Kidney glomerular epithelial cell (primary cell): ENCODE data around the gene GABBR2.

Experiments
- DNase-seq: peaks from one replicate; lab custom pipeline; 2025; lab: John Stamatoyannopoulos, UW

Gene GABBR2

DNA sequence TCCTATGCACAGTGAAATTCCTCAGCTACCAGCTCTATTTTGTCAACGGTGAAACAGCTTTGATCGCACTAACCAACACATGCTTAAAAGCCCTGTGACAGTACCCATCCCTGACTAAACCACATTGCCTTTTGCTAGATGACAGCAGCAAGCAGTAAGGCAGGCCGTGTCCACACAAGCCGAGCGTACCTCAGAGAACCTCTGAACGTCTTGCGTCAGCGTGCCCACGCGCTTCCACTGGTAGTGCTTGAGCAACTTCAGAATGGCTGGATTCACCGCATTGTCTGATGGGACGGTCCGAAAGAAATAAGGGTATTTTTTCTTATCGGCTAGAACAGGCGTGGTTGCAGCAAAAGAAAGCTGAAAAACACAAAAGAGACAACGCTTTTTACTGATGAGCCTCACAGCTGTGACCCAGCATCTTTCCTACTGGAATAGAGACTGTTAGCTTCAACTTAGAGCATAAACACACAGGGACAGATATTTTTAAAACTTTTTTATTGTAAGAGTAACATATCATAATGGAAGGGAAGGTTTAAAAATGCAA is 167.0 kb downstream of the GABBR2 start:
- DNase-seq, result no peak

DNA sequence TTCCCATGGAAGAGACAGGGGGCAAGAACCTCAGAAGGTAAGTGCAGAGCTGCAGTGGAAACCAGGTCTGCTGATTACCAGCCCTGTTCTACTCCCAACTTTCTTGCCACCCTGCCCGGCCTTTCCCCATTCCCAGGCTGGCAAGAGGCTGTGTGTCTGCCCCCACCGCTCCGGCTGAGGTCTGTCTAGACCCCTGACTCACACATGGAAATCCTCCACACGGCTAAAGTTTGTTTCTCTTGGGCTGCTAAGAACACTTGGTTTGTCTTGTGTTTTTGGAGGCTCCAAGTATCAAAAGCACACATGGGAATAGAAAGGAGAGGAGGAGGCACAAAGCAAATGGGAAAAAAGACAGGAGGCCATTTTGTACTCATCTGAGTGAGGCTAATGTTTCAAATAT is 168.3 kb downstream of the GABBR2 start:
- no peak for DNase-seq

DNA sequence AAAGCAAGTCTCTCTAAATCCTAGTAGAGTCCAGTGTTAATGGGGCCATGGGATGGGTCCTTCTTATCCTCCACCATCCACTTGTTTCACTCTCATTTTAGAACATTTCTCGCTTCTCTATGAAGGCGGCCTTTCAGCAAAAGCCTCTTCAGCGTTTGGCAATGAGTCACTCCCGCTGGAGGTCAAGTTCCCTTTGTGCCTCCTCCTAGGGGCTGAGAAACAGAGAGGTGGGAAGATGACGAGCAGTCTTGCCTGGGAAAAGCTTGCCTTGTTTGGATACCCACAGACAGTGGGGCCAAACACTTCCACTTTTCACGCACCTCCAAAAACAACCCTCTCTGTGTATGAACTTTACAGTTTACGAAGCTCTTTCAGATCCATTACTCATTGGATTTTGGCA is 168.8 kb downstream of the GABBR2 start:
- DNase-seq, result no peak

DNA sequence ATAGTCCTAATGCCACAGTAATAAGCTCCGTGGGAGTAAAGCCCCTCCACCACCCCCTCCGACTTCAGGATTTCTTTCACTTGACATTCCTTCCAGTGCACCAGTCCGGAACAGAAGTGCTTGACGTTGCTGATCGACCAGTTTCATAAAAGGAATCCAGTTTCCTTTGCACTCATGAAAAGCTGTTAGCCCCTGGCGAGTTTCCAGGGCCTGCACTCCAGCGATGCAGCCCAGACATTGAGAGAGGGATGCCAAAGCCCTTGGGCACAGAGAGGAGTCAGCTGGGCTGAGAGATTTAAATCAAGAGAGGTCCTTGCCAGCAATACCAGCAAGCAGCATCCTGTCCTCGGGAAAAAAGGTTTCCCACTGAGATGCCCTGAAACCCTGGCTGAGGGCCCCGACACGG is 170.1 kb downstream of the GABBR2 start:
- DNase-seq, result no peak

DNA sequence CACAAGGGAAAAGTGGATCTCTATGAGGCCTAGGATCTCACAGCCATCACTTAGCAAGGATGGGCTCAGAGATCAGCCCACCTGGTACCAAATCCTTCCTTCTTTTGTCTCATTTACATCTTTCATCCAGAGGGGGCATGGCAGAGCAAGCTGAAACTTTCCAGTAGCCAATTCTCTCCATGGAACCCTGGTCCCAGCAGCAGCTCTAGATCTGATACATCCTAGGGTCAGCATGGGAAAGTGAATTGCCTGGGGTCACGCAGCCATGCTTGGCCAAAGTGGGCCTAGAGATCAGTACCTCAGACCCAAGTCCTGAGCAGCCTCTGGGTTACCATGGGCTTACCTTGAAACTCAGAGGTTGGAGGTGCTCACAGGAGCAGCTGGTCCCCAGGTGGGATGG is 170.5 kb downstream of the GABBR2 start:
- DNase-seq, result no peak

DNA sequence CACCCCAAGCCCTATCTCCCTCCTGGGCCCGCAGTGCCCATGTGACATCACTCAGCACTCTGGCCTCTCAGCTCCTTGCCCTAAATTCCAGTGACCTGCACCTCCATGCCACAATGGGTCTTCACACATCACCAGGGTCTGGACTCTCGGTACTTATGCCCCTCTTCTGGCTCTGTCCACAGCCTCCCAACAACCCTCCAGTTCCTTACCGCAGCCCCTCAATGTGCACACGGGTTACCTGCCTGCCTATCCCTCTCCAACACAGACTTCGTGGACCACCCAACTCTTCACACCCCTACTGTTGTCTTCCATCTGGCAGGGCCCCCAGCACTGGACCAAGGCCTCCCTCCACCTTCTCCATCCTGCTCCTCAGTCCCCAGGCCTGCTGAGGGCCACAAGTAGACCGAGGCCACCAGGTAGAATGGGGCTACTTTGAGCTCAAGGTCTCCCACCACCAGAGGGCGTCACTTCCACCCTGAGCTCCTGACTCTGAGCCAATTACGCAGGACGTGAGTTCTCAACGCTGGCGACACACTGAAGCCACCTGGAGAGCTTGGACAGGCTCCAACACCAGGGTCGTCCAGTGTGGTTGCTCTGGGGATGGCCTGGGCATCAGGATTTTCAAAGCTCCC is 172.1 kb downstream of the GABBR2 start:
- no peak for DNase-seq

DNA sequence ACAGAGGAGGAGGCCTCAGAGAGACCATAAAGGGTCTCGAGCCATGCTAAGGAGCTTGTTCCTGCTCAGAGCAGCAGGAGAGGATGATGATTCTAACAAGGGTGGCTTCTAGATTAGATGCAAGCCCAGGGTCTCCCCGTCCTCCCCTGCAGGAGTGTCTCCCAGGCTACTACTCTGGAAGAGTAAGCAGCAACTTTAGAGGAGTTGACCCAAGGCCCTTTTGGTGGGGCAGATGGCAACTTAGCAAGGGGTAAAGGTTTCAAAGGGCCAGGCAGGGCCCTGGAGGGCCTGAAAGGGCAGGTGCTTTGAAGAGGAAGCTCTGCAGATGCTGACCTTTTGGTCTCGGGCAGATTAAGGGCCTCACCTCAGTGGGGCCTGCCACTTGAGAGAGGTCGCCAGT is 174.9 kb downstream of the GABBR2 start:
- DNase-seq, result no peak

DNA sequence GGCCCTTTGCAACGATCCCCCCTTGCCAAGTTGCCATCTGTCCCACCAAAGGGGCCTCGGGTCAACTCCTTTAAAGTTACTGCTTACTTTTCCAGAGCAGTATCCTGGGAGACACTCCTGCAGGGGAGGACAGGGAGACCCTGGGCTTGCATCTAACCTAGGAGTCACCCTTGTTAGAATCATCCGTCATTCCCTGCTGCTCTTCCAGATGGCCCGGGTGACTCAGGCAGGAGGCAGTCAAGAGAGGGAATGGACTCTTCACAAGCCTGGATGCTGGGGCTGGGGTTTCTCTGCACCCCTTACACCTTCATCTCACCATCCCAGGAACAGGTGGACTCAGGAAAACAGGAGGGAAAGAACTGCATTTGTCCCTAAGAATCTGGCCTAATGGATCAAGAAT is 175.6 kb downstream of the GABBR2 start:
- no peak for DNase-seq

DNA sequence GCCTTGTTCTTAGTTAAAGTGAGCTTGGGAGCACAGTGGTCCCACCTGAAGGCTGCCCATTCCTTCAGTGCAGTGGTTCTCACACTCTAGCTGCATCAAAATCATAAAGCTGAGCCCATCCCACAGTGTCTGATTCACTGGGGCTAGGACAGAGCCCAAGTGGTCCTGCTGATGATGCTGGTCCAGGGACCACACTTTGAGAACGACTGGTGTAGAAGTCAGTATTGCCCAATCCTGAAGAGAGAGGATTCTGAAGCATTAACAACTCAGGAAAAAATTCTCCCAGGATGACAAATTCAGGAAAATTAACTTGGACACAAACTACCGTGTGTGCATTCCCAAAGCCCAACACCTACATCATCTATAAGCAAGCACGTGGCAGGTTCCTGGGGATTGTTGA is 176.2 kb downstream of the GABBR2 start:
- no peak for DNase-seq

DNA sequence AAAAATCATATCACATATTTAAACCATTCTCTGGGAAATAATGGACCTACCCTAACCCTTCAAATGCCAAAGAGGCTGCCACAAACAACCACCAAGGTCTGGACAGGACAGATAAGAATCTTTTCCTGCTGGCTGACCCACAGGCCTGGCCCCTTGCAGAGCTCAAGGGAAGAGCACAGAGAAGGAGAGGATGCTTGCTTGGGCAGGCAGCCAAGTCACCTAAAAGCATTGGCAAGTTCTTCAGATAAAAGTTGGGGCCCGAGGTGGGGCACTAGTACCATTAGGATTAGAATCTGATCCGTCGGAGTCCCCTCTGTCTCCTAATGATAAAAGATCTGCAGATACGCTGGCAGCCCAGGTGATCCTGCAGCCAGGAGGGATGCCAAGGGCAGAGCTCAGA is 176.6 kb downstream of the GABBR2 start:
- no peak for DNase-seq

DNA sequence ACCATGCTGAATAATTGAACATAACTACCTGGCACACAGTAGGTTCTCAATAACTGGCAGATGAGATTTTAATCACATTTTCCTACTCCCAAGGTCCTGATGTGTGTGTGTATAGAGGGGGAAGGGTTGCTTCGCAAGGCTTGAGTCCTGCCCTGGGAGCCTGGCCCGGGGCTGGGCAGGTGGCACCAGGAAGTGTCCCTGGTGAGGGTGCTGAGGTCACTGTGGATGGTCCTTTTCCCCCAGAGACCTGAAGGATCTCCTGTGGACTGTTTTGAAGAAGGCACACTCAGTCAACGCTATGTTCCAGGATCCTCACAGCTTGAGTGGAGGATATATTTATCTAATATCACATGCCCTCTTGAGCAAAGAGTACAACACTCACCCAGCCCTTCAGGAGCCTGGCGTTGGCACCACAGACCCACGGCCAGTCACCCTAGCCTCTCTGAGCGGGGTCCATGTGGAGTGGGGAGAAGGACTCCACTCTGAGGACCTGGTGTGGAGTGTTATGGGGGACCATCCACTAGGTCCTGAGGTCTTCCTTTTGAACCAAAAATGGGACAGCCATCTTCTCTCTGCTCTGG is 177.8 kb downstream of the GABBR2 start:
- DNase-seq, result no peak

DNA sequence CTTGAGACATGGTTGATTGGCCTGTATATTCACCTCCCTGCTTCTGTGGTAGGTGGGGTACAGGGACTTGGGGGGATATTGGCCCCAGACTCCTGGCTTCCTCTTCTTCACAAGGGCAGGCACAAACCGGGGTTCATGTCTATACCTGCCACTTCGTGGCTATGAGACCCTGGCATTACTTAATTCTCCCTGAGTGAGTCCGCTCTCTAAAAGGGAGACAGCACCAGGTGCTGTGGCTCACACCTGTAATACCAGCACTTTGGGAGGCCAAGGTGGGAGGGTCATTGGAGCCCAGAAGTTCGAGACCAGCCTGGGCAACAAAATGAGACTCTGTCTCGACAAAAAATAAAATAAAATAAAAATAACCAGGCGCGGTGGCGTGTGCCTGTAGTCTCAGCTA is 178.5 kb downstream of the GABBR2 start:
- DNase-seq, result no peak

DNA sequence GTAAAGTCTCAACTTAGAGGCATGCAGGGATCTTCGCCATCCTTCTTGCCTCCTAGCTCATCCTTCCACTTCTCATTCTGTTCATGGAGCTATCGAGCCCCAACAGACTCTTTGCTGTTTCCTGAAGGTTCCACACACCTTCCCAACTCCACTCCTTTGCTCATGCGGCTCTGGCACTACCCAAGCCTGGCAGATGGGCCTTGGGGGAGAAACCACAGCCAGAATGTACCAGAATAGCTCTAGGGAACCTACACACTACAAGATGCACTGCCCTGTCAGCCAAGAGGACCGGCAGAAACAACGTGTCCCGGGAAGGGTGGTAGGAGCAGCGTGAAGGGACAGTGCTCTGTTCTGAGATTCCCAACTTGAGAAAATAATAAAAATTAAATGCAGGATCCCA is 178.9 kb downstream of the GABBR2 start:
- no peak for DNase-seq

DNA sequence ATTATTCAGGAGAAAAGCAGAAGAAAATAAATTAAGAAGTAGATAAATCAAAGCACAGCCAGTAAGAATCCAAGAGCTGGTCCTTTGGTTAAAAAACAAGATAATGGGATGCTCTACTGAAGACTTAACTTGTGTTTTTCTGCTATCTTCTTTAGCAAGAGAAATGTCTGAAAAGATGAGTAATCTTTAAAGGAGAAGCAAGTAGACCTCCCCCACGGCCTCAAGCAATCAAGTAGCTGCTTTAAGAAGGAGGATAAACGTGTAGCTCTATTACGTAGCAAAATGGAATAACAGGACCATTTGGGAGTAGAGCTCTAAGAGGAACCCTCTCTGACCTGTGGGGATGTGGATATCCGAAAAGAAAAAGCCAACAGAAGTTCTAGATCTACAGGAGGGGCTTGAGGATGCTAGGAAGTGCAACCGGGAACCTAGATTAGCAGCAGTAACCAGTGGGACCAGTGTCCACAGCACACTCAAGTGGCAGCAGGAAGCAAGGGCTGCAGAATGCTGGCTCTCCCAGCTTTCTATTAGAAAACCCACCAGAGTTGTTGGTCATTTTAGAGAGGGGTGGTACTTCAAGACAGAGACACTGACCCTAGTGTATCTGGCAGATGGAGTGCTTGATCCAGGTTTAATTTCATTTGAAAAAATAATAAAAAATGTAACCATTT is 185.4 kb downstream of the GABBR2 start:
- DNase-seq, result no peak

DNA sequence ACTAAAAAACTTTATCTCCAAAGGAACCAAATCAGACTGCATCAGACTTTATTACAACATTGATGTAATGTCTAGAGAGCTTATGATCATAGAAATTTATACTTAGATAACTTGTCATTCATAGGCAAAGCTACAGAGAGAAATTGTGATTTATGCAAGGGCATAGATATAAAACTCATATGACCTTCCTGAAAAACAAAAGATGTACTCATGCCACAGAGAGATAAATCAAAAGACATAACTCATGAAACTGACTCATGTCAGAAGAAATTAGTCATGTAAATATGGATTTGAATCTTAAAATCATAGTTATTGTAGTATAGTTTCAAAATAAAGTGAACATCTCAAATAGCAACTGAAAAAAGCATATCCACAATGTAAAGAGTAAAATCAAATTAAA is 186.2 kb downstream of the GABBR2 start:
- DNase-seq, result no peak

DNA sequence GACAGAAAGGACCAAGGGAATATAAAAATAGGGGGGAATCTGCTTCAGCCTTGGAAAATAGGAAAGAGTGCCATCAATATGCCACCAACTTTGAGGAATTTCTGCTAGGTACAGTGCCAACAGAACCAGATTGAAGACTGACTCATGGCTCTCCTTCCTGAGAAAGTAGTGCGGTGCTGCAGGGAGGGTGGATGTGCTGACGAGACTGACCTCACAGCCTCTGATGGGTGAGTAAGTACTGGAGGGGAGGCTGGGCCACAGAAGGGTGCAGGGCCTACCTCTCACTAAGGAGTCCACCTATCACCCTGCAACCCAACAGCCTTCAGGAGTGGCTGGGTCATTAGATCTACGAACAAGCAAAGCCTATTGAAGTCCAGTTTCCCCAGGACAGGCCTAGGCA is 187.6 kb downstream of the GABBR2 start:
- DNase-seq, result no peak

DNA sequence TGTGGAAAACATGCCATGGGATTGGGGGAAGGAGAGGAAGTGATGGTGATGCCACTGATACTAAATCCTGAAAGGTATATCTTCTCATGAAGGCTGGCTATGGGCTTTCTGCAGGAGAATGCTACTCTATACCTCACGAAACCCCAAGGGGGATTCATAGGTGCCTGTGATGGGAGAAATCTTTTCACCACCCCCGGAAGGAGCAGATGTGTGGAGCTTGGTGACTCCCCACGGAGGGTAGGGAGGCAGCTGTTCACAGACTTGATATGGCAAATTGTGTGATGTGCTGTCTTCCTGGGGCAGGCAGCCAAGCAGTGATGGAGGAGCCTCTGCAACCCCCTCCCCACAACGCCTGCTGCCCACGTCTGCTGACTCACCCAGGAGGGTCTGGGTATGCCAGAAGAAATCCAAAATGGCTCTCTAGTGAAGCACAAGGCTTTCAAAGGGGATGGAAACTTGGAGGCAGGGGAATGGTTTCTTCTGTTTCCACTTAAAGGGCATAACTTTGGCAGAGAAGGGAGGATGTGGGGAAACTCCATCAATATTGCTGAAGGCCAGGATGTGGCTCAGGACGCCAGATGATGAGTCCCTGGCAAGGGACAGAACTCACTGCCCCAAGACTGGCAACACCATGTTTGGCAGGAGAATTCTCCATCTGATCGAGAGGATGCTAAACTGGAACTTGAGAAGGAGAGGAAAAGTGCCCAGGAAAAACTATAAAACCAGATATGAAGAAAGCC is 188.3 kb downstream of the GABBR2 start:
- DNase-seq, result no peak

DNA sequence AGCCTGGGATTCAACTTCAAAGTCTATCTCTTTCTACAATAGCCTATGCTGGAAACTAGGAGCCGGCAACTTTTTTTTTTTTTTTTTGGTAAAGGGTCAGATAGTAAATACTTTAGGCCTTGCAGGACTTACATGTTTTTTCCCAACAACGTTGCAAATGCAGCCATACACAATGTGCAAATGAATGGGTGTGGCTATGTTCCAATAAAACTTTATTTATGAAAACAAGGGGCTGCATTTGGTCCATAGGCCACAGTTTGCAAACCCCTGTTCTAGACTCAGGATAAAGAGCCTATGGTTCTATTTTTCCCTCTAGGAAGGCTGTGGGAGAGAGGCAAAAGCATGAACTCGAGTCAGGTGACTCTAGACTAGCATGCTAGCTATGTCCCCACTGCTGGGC is 189.1 kb downstream of the GABBR2 start:
- DNase-seq, result no peak

DNA sequence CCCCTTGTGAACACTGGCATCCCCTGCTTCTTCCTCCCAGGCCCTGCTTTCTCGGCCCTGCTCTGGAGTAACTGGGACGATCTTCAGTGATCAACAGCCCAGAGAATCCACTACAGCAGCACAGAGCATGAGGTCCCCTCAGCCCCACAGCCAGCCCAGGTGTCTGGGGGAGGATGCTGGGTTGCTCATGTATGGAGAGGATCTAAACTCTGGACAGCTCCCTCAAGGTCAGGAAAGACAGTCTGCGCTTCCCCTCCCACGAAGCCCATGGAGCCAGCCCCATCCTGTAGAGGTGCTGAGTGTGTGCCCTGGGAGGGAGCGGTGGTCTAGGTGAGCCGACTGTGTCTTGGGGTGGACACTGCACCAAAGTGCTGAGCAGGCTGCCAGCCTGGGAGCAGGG is 190.2 kb downstream of the GABBR2 start:
- DNase-seq, result no peak

DNA sequence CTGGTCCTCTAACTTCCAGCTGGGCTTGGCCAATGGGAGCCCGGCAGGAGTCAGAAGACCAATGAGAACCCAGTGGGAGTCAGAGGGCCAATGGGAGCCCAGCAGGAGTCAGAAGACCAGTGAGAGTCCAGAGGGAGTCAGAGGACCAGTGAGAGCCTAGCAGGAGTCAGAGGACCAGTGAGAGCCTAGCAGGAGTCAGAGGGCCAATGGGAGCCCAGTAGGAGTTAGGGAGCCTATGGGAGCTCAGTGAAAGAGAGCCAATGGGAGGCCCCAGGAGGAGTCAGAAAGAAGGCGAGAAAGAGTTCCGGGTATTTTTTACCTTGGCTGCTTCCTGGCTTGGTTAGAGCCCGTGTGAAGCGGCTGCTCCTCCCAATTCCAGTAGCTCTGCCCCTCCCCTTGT is 191.0 kb downstream of the GABBR2 start:
- DNase-seq, result no peak

DNA sequence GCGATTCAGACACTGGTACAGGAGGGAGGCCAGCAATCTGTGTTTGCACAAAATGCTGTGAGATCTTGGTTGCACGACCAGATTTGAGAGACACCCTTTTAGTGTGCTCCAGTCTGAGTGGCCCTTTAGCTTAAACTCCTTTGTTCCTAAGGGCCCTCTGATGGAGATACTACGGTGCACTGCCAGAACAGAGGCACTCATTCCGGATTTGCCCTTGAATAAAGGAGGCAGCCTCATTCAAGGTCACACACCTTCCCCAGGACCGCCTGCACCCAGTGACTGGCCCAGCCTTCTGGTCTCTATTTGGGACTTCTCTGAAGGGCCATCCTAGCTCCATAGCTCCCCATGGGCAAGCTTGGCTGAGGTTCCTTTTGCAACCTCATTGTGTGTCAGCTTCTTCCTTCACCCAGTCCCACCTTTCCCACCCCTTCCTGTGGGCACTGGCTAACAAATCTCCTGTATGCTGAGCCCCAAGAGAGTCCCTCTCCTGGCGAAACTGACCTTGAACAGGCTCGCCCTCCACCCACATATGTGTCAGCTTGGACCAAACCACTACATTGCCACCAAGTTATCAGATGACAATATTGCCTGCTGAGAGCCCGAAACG is 191.7 kb downstream of the GABBR2 start:
- DNase-seq, result no peak

DNA sequence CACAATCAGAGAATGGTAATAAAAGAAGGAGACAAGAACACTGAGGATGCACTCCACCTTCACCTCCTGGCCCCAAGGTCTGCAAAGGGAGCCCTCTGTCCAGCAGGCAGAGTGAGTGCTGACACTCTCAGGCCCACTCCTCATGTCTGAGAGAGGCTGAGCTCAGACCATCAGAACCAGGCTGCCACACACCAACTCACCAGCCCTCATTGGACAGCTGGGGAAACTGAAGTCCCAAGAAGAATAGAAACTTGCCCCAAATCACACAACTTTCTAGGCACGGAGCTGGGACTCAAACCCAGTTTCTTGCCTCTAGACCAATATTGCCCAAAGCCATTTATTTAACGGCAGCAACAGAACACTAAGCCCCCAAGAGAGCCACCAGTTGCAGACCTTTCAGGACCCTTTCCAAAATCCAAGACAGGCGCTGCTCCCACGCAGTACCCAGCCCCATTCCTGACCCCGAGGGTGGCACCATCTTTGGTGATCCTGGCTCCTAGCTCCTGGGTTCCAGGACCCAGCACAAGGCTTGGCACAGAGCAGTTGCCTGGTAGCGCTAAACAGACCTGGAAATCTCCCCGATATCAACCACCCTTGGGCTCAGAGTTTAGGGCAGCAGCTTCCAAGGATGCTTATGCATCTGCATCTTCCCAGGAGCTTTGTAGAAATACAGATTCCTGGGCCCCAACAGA is 192.4 kb downstream of the GABBR2 start:
- no peak for DNase-seq
